Gastroesophageal sphincter (tissue), 4 donors: ENCODE results near the gene DUS1L. TPM values are rescaled to one million over a fixed set of nuclear protein-coding genes. Genes with fewer than 3 reads are reported as not detected.

Experiments used
- ATAC-seq: fragments of 150-250 bp; one replicate; pipeline ENCODE4 v1.9.1; 2016; ENCODE audit warnings: mild to moderate bottlenecking, moderate library complexity
- H3K27ac ChIP-seq, 4 donors: fragments of 200-600 bp; sonication (generic) in 3 of 4; 1 replicate in 3 of 4; 2 replicates in 1 of 4; pipeline ENCODE4 v1.5.1; 2016 to 2019
- H3K27me3 ChIP-seq: fragments of 200-600 bp; sonication (generic); one replicate; pipeline ENCODE4 v1.5.1; 2019
- H3K36me3 ChIP-seq, 2 donors: fragments of 200-600 bp; sonication (generic); one replicate each; pipeline ENCODE4 v1.5.1; 2019; ENCODE audit warnings: control low read depth in 1 of 2
- H3K4me1 ChIP-seq, 3 donors: fragments of 200-600 bp; sonication (generic); 1 replicate in 2 of 3; 2 replicates in 1 of 3; pipeline ENCODE4 v1.5.1; 2016 to 2019; ENCODE audit warnings: control low read depth in 2 of 3
- H3K4me3 ChIP-seq, 2 donors: fragments of 200-600 bp; sonication (generic); one replicate each; pipeline ENCODE4 v1.5.1; 2019; ENCODE audit warnings: mild to moderate bottlenecking in 1 of 2, moderate library complexity in 1 of 2
- H3K9me3 ChIP-seq, 3 donors: fragments of 200-600 bp; sonication (generic); one replicate each; pipeline ENCODE4 v1.5.1; 2017 to 2019; ENCODE audit warnings: control low read depth in 2 of 3
- EP300 ChIP-seq: sonication (generic); formaldehyde crosslinking; IDR thresholded peaks from one replicate; pipeline ENCODE4 v1.6.1; 2017; ENCODE audit warnings: antibody characterized with exemption, mild to moderate bottlenecking
- POLR2A ChIP-seq, 2 donors: fragments of 450-650 bp; IDR thresholded peaks; one replicate each; pipeline ENCODE4 v1.6.1; 2017; ENCODE audit warnings: antibody characterized with exemption in 2 of 2, mild to moderate bottlenecking in 2 of 2, moderate library complexity in 1 of 2
- POLR2AphosphoS5 ChIP-seq: sonication (generic); formaldehyde crosslinking; IDR thresholded peaks from one replicate; pipeline ENCODE4 v1.6.1; 2017; ENCODE audit warnings: antibody characterized with exemption
- WGBS, 2 donors: methylation state at CpG; one replicate each; pipeline ENCODE4 v1.1.5; 2018; ENCODE audit warnings: low coverage in 1 of 2; 5-methylcytosine and 5-hydroxymethylcytosine counted together
- total RNA-seq, 4 donors: library from RNA; depleted of rRNA; stranded (reverse); fragments of >200 nt; gene quantifications; one replicate each; pipeline ENCODE4 v1.1.0, GENCODE V29; 2016
- TF ChIP-seq, protein P1 (sequence below), 4 experiments: fragments of 200-600 bp in 2 of 4; fragments of 450-650 bp in 2 of 4; sonication (generic) in 1 of 4; IDR thresholded peaks; one replicate each; pipeline ENCODE4 v1.5.1; 2017 to 2019; ENCODE audit warnings: antibody characterized with exemption in 4 of 4, mild to moderate bottlenecking in 2 of 4, moderate library complexity in 2 of 4

DUS1L gene
- total RNA-seq, 4 donors from 2014 or later: 35.8 to 62.8 (median 52.9) TPM

DNA sequence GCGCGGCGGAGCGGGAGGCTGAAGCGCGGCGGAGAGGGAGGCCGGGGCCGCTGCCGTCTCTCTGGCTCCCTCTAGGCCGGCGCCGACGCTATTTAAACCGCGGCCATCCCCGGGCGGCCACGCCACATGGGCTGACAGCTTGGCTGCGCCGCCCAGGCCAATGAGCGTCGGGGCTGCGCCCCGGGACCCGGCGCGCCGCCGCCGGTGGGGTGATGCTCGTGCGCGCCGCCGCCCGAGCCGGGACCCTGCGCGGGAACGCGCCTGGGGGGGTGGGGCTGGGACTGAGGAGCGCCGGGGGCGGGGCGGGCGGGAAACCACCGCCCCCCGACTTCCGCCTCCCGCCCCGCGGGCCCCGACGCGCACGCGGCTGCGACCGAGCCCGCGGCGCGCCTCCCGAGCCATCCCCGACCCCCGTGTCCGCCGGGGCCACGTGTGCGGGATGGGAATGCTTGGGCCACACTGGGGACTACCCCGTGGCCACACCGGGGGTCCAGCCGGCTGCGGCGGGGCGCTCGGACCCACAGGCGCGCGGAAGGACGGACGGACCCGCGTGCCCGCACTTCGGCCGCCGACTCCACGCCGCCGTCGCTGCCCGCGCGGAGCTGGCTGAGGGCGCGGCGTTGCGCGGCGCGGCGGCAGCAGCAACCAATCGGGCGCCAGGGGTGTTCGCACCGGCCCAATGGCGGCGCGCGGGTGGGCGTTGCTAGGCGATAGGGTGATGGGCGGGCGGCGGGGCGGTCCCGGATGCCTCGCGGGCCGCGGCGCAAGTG, 32.8 kb upstream of the DUS1L start, which contains the start of gene FASN:
FASN (minus strand) TSS at position 68 of the 770 bp plus-strand sequence. CDS start 1,791 bp downstream, outside the sequence.
- H3K4me1 ChIP-seq: peaks cover 0 to 67% (median 23%) of the 10 kb centered on the region in 3 donors
- ATAC-seq: peak; percentile 92
- H3K4me3 ChIP-seq: peak within 1 kb of the TSS; percentile 53 to 95
- H3K27me3 ChIP-seq: no peaks in the 10 kb centered on the region
- H3K9me3 ChIP-seq: no peaks in the 10 kb centered on the region
- peak within 1 kb of the TSS; percentile 80 to 98 (median 95) for H3K27ac ChIP-seq
- TF ChIP-seq POLR2AphosphoS5 (peak; percentile 67), POLR2A (IDR thresholded peaks at IDR 0.05) (peak; percentile 95 to 98), EP300 (no peak)
- TF ChIP-seq, protein P1, sequence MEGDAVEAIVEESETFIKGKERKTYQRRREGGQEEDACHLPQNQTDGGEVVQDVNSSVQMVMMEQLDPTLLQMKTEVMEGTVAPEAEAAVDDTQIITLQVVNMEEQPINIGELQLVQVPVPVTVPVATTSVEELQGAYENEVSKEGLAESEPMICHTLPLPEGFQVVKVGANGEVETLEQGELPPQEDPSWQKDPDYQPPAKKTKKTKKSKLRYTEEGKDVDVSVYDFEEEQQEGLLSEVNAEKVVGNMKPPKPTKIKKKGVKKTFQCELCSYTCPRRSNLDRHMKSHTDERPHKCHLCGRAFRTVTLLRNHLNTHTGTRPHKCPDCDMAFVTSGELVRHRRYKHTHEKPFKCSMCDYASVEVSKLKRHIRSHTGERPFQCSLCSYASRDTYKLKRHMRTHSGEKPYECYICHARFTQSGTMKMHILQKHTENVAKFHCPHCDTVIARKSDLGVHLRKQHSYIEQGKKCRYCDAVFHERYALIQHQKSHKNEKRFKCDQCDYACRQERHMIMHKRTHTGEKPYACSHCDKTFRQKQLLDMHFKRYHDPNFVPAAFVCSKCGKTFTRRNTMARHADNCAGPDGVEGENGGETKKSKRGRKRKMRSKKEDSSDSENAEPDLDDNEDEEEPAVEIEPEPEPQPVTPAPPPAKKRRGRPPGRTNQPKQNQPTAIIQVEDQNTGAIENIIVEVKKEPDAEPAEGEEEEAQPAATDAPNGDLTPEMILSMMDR (IDR thresholded peaks at IDR 0.05): peak in 3 of 4 experiments; percentile 33 to 66 (median 65)
- H3K36me3 ChIP-seq: peaks cover 0 to 29% of the 10 kb centered on the region in 2 donors
- no CpG with 5 or more reads among the region's 124 CpGs for WGBS, 2 donors

DNA sequence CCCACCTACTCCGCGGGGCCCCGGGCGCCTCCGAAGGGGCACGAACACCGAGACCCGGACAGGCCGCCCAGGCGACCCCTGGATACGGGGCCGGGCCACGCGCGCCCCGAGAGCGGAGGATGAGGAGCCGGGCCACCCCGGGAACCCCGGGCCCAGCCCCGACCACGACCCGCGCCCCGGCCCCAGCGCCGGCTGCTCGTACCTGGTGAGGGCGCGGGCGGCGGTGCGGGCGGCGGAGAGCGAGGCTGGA, 32.2 kb upstream of the DUS1L start:
- no peaks in the 10 kb centered on the region for H3K27me3 ChIP-seq
- H3K27ac ChIP-seq: peak overlapping the region; percentile 80 to 98 (median 95)
- peaks cover 0 to 62% (median 21%) of the 10 kb centered on the region in 3 donors for H3K4me1 ChIP-seq
- peak overlapping the region; percentile 53 to 95 for H3K4me3 ChIP-seq
- H3K9me3 ChIP-seq: no peaks in the 10 kb centered on the region
- ATAC-seq: no peak
- TF ChIP-seq POLR2A (IDR thresholded peaks at IDR 0.05) (no peak), EP300 (no peak), POLR2AphosphoS5 (no peak)
- TF ChIP-seq, protein P1 (IDR thresholded peaks at IDR 0.05): no peak
- H3K36me3 ChIP-seq: peaks cover 0 to 34% of the 10 kb centered on the region in 2 donors
- WGBS, 2 donors: no CpG with 5 or more reads among the region's 36 CpGs

DNA sequence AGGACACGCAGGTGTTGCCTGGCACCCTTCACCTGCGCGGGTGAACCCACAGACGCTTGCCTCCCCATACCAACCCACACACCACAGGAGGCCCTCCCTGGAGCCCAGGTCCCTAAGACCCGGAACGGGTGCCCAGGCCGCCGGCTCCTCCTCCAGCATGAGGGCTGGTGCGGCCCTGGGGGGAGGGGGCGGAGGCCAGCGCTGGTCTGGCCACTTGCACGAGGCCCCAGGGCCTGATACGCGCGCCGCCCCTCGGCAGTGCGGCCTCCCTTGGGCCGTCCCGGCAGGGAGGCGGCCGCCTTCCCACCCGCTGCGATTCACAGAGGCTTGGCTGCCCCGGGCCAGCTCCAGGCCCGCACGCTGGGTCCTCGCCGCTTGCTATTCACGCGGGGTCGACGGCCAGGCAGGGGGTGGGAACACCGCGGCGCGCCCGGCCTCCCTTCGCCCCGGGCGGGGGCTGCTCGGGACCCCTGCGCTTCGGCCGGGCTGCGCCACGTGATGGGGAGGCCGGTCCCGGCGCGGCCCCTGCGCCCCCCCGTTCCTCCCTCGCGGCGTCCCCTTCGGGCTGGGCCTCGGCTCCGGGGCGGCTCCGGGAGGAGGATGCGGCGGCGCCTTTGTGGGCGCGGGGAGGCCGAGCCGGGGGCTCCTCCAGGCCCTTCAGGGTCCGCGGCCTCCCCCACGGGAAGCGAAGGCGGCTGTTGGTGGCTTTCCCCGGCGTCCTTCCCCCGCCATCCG, 31.7 kb upstream of the DUS1L start:
- Histone ChIP-seq H3K27ac (peak overlapping the region; percentile 80 to 98 (median 95)), H3K4me1 (peaks cover 0 to 59% (median 21%) of the 10 kb centered on the region in 3 donors), H3K9me3 (no peaks in the 10 kb centered on the region), H3K4me3 (peak overlapping the region; percentile 53 to 95), H3K27me3 (no peaks in the 10 kb centered on the region), H3K36me3 (peaks cover 0 to 39% of the 10 kb centered on the region in 2 donors)
- TF ChIP-seq POLR2AphosphoS5 (no peak), EP300 (no peak), POLR2A (IDR thresholded peaks at IDR 0.05) (peak in 1 of 2 donors; percentile 26)
- TF ChIP-seq, protein P1 (IDR thresholded peaks at IDR 0.05): peak in 1 of 4 experiments; percentile 13
- no CpG with 5 or more reads among the region's 77 CpGs for WGBS, 2 donors
- no peak for ATAC-seq

DNA sequence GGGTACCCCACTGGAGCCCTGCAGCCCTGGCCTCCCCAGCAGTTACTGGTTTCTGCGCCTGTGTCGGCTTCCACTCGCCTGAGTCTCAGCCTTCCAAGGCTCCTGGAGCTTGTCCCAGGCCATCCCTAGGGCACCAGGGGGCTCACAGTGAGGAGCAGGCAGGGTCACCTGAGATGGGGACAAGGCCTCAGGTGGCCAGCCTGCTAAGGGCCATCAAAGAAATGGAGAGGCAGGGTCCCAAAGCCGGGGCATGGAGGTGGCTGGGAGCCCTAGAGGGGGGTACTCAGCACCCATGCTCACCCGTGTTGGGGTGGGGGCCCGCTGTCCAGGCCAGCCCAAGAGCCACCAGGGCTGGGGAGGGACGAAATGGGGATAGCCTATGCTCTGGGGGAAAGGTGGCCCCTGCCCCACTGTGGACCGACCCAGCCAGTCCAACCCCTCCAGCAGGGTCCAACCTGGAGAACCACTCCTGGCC, 31.1 kb upstream of the DUS1L start:
- ATAC-seq: no peak
- no peaks in the 10 kb centered on the region for H3K9me3 ChIP-seq
- peak overlapping the region in 3 of 4 donors; percentile 93 to 98 (median 97) for H3K27ac ChIP-seq
- no peaks in the 10 kb centered on the region for H3K27me3 ChIP-seq
- H3K4me1 ChIP-seq: peaks cover 0 to 53% (median 21%) of the 10 kb centered on the region in 3 donors
- peak overlapping the region; percentile 53 to 95 for H3K4me3 ChIP-seq
- WGBS, 2 donors: no CpG with 5 or more reads among the region's 8 CpGs
- TF ChIP-seq POLR2AphosphoS5: no peak
- no peak for TF ChIP-seq EP300
- TF ChIP-seq POLR2A (IDR thresholded peaks at IDR 0.05): no peak
- TF ChIP-seq, protein P1 (IDR thresholded peaks at IDR 0.05): no peak
- H3K36me3 ChIP-seq: peaks cover 0 to 45% of the 10 kb centered on the region in 2 donors
